ENCODE data around the gene SAMD13. TPM values are rescaled to one million over a fixed set of nuclear protein-coding genes. Genes with fewer than 3 reads are reported as not detected.

The SAMD13 gene
- total and polyA plus RNA-seq, 5 experiments from 2014 or later, result 0.57 to 1.3 (median 1.2) TPM

DNA sequence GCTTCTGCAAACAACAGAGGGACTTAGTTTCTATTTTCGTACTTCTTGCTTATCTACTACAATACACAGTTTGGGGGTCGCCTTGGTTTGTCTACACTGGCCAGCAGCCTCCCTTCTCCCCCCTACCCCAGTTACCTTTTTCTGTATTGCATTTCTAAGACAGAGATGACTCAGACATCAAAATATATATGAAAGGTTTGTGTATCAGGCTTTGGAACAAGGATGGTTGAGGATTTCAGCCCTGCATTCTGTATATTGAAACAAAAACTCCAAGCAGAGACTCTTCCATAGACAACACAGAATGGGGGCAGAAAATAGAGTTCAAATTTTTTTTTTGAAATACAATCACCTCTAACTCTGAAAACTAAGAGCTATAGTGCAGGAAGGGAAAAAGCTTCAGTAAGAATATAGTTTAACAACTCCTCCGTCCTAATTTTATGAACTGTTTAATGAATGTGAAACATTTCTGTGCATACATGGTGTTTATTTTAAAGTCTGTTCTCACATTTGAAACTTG, 1.9 kb downstream of the SAMD13 start:
- peaks cover 0 to 17% (median 8%) of the 10 kb centered on the region in 9 donors for H3K9me3 Mint-ChIP-seq
- DNase-seq, result no peak
- H3K4me3 Mint-ChIP-seq, result peak overlapping the region; percentile 68 to 92 (median 86)
- H3K36me3 Mint-ChIP-seq, result peaks cover 0 to 14% (median 7%) of the 10 kb centered on the region in 3 donors
- H3K27ac Mint-ChIP-seq, result peak overlapping the region; percentile 54 to 93 (median 86)
- peaks cover 12 to 44% (median 35%) of the 10 kb centered on the region in 4 donors for H3K4me1 Mint-ChIP-seq
- POLR2A ChIA-PET, result interaction anchor here (0.7 to 2.7 kb wide), 2 partner anchors 9 to 159 kb away, joined by 4 to 23 read pairs; partner anchors contain the start of gene PRKACB
- no peaks in the 10 kb centered on the region for H3K27me3 Mint-ChIP-seq
- ATAC-seq, result no peak

DNA sequence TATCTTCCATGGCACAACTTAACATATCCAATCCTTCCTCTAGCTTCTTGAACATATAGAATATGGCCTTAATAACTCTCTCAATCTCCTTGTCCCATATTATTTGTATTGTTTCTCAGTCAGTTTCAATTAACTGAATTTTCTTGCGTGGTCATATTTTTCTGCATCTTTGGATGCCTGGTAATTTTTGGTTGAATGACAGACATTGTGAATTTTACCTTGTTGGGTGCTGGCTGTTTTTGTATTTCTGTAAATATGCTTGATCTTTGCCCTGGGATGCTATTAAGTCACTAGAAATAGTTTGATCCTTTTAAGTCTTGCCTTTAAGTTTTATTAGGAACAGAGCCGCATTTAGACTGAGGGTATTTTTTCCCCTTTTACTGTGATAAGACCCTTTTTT, 5.9 kb downstream of the SAMD13 start:
- POLR2A ChIA-PET, result no interaction called here
- ATAC-seq (no peak), DNase-seq (no peak)
- peaks cover 0 to 17% (median 8%) of the 10 kb centered on the region in 9 donors for H3K9me3 Mint-ChIP-seq
- peaks cover 5 to 15% (median 12%) of the 10 kb centered on the region in 4 donors for H3K4me1 Mint-ChIP-seq
- peaks cover 0 to 14% (median 11%) of the 10 kb centered on the region in 3 donors for H3K36me3 Mint-ChIP-seq
- H3K4me3 Mint-ChIP-seq, result no peak overlapping the region
- peaks cover 0 to 1% (median 0%) of the 10 kb centered on the region in 5 donors for H3K27me3 Mint-ChIP-seq
- no peak overlapping the region for H3K27ac Mint-ChIP-seq

DNA sequence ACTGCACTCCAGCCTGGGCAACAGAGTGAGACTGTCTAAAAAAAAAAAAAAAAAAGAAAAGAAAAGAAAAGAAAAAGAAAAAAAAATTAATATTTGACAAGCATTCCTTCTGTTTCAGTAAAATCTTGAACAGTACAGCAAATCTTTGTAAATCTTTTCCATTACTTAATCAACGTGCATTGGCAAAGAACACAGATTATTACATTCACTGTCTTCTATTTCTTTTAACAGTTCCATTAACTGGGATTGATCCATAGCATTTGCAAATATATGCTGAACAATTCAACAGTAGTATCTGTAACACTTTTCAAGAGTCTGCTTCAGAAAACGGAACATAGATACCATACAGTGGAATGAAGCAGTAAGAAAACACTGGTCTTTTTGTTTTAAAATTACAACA, 9.8 kb downstream of the SAMD13 start:
- DNase-seq (no peak), ATAC-seq (no peak)
- Mint-ChIP-seq H3K27ac (no peak overlapping the region), H3K9me3 (peaks cover 0 to 19% (median 8%) of the 10 kb centered on the region in 9 donors), H3K36me3 (peaks cover 0 to 16% (median 11%) of the 10 kb centered on the region in 3 donors), H3K4me1 (peaks cover 0 to 1% (median 0%) of the 10 kb centered on the region in 4 donors), H3K4me3 (no peak overlapping the region), H3K27me3 (peaks cover 0 to 6% (median 0%) of the 10 kb centered on the region in 5 donors)
- POLR2A ChIA-PET, result no interaction called here

DNA sequence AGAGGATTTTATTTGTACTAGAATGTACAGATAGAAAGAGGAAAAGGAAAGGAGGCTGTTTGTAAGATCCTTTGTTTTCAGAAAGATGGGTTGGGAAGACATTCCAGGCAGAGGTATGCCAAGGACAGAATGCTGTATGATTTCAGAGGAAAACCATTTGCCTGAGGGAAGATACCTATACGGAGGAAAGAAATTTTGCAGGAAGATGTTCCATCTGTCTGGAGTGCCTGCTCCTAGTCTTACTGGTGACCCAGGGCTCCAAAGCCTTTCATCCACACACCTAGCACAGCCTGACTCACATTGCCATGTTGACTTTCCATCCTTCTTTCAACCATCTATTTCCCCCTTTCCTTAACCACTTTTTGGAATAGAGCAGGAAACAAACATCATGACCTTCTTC, 18.2 kb downstream of the SAMD13 start:
- ATAC-seq, result no peak
- peaks cover 0 to 11% (median 5%) of the 10 kb centered on the region in 3 donors for H3K36me3 Mint-ChIP-seq
- POLR2A ChIA-PET, result no interaction called here
- no peak overlapping the region for H3K4me3 Mint-ChIP-seq
- H3K27ac Mint-ChIP-seq, result no peak overlapping the region
- no peak for DNase-seq
- peaks cover 0 to 21% (median 4%) of the 10 kb centered on the region in 9 donors for H3K9me3 Mint-ChIP-seq
- H3K4me1 Mint-ChIP-seq, result peaks cover 0 to 2% (median 0%) of the 10 kb centered on the region in 4 donors
- H3K27me3 Mint-ChIP-seq, result peaks cover 0 to 10% (median 3%) of the 10 kb centered on the region in 5 donors

DNA sequence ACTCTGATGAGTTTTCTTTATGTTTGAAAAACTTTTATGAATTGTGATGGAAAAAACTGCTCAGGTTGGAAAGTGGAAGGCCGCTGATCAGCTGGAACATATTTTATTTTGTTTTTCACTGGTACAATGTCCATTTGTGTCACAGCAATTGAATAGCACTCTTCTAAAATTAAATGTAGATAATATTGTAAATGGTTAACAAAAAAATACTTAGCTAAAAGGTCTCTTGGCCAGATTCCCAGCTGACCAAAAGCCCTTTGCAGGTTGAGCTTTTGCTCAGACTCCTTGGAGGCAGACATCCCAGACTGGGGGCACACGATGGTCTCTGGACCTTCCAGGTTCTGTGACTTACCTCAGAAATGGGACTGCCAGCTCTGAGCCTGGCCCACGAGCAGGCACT, 26.3 kb downstream of the SAMD13 start:
- peaks cover 0 to 5% (median 0%) of the 10 kb centered on the region in 9 donors for H3K9me3 Mint-ChIP-seq

DNA sequence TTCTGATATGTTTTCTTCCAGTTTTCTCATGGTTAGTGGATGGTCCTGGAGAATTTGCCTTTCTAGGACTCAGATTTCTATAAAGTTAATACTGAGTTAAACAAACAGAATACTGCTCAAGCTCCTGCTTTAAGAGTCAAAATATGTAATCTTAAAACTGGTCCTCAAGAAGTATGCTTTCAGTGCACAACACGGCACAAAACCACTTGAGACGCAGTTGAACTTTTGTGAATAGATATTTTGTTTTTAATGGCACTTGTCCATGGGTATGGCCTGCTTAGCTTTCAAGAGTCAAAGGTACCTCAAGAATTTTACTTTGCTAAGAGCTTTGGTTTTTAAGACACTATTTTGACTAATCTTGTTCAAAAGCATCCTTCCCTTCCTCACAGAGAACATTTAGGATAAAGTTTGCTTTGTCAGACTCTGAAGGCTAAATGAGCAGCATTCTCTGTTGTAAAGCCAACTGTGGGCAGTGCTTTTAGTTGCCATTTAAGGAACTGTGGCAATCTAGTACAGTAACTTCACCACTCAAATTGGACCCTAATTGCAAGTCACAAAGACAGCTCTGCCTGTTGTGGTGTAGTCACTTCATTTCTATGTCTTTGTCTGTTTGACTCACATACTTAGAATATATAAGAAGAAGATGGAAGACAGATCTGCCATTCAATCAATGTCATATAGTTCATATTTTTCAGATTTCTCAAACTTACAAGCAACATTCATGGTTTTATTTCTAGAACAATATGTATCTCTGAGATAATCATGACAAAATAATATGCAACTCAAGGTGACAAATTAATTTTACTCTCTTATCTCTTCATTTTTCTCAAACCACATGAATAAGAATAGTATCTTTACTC, 28.8 kb downstream of the SAMD13 start:
- peaks cover 0 to 24% (median 4%) of the 10 kb centered on the region in 3 donors for H3K36me3 Mint-ChIP-seq
- no peak for DNase-seq
- H3K9me3 Mint-ChIP-seq, result peaks cover 0 to 15% (median 1%) of the 10 kb centered on the region in 9 donors
- no peaks in the 10 kb centered on the region for H3K27me3 Mint-ChIP-seq
- ATAC-seq, result no peak
- H3K4me1 Mint-ChIP-seq, result peaks cover 7 to 18% (median 13%) of the 10 kb centered on the region in 4 donors
- H3K4me3 Mint-ChIP-seq, result no peak overlapping the region
- H3K27ac Mint-ChIP-seq, result peak overlapping the region in 1 of 10 donors; percentile 24
- POLR2A ChIA-PET, result no interaction called here

More for the DNA sequence above, 26.3 kb downstream of the SAMD13 start:
- Mint-ChIP-seq H3K36me3 (peaks cover 0 to 16% (median 10%) of the 10 kb centered on the region in 3 donors), H3K27me3 (peaks cover 0 to 3% (median 0%) of the 10 kb centered on the region in 5 donors), H3K27ac (no peak overlapping the region), H3K4me3 (no peak overlapping the region), H3K4me1 (no peaks in the 10 kb centered on the region)
- POLR2A ChIA-PET, result no interaction called here
- ATAC-seq (no peak), DNase-seq (no peak)

DNA sequence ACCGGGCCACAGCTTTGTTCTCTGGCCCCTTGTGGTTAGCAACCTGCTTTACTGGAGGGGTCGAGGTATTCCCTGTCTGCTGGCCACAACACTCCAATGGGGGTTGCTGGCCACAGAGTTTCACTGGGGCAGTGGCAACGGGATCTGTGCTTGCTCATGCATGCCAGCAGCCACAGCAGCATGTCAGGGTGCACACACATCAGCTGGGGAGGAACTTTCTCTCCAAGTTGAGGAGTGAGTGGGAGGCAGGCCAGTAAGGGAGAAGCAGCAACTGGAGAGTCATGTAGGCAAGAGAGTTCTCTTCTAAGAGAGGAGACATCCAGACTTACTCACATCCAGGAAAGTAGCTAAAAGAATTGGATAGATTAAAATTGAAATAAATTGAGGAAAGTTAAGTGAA, 38.0 kb downstream of the SAMD13 start:
- POLR2A ChIA-PET, result no interaction called here
- Mint-ChIP-seq H3K4me1 (peaks cover 3 to 11% (median 7%) of the 10 kb centered on the region in 4 donors), H3K9me3 (peaks cover 0 to 32% (median 13%) of the 10 kb centered on the region in 9 donors), H3K36me3 (peaks cover 0 to 37% (median 31%) of the 10 kb centered on the region in 3 donors), H3K4me3 (no peak overlapping the region), H3K27me3 (peaks cover 0 to 8% (median 0%) of the 10 kb centered on the region in 5 donors), H3K27ac (no peak overlapping the region)
- ATAC-seq (no peak), DNase-seq (no peak)

DNA sequence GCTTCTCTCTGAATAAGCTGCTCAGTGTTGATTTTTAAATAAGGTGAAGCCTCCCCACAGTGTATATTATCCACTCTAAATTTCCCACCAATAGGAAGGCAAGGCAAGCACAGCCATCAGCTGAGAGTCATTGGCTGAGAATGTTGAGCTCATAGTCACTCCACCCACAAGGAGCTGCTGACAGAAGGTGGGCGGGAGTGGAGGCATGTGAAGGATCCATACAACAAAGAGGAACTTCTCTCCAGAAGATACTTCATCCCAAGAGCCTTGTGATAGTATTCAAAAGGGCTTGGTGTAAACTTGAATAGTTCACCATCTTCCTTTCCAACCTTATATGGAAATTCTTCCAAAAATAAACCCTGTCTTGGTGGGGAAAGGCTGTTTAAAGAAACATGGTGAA, 42.8 kb downstream of the SAMD13 start:
- ATAC-seq (no peak), DNase-seq (no peak)
- Mint-ChIP-seq H3K4me3 (no peak overlapping the region), H3K9me3 (peaks cover 0 to 4% (median 0%) of the 10 kb centered on the region in 9 donors), H3K4me1 (no peaks in the 10 kb centered on the region), H3K27me3 (peaks cover 0 to 7% (median 0%) of the 10 kb centered on the region in 5 donors), H3K27ac (no peak overlapping the region), H3K36me3 (peaks cover 0 to 16% (median 6%) of the 10 kb centered on the region in 3 donors)
- POLR2A ChIA-PET, result no interaction called here

DNA sequence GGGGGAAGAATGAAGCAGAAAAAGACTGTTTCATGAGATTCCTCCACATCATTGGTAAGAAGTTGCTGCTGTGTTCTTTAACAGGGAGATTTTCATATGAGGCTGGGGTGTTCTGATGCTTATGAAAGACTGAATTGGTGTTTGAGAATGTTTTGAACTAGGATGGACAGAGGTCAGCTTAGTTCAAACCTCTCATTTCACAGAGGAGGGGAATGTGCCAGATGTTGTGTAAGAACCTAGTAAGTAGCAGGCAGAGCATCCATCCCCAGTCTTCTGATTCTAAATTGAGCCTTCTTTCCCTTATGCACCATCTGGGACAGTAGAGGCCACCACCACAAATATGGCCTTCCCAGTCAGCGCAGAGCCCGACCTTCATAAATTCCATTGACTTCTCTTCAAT, 43.7 kb downstream of the SAMD13 start:
- H3K27me3 Mint-ChIP-seq, result peaks cover 0 to 4% (median 0%) of the 10 kb centered on the region in 5 donors
- peaks cover 0 to 12% (median 4%) of the 10 kb centered on the region in 3 donors for H3K36me3 Mint-ChIP-seq
- no peak overlapping the region for H3K27ac Mint-ChIP-seq
- no peaks in the 10 kb centered on the region for H3K4me1 Mint-ChIP-seq
- H3K4me3 Mint-ChIP-seq, result no peak overlapping the region
- DNase-seq, result no peak
- ATAC-seq, result no peak
- peaks cover 0 to 2% (median 0%) of the 10 kb centered on the region in 9 donors for H3K9me3 Mint-ChIP-seq
- POLR2A ChIA-PET, result no interaction called here

DNA sequence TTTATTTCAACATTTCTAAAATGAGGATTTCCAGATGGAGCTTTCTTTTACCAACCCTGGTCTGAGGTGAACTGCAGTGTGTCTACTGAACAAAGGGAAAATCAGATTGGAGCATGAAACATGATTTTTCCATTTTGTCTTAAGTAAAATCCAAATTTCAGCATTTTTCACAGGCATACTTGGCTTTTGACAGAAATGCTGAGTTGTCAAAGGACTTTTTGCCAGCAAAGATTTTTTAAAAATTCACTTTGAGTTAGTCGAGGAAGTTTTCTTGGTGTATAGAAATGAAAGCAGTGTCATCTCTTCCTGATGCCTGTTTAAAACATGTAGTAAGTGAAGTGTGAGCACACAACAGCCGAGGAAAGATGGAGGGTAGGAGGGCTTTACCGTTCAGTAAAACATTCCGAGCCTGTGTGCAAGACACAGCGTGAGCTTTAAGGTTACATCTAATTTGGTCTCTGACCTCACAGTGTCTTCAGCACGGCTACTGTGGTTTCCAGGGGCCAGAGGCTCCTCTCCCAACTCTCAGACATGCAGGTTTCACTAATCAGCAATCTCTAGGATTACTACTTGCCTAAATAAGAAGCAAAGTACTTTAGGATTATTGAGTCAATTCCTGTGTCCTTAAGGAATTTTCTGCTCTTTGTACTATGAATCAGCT, 45.9 kb downstream of the SAMD13 start:
- Mint-ChIP-seq H3K27ac (no peak overlapping the region), H3K36me3 (peaks cover 0 to under 1% (median 0%) of the 10 kb centered on the region in 3 donors), H3K27me3 (peaks cover 0 to 4% (median 0%) of the 10 kb centered on the region in 5 donors), H3K4me3 (no peak overlapping the region), H3K4me1 (peaks cover 4 to 7% (median 5%) of the 10 kb centered on the region in 4 donors), H3K9me3 (no peaks in the 10 kb centered on the region)
- POLR2A ChIA-PET, result interaction anchor here (0.8 kb wide), 1 partner anchor 13 kb away, joined by 3 read pairs; no protein-coding TSS in a partner anchor
- no peak for DNase-seq
- no peak for ATAC-seq

DNA sequence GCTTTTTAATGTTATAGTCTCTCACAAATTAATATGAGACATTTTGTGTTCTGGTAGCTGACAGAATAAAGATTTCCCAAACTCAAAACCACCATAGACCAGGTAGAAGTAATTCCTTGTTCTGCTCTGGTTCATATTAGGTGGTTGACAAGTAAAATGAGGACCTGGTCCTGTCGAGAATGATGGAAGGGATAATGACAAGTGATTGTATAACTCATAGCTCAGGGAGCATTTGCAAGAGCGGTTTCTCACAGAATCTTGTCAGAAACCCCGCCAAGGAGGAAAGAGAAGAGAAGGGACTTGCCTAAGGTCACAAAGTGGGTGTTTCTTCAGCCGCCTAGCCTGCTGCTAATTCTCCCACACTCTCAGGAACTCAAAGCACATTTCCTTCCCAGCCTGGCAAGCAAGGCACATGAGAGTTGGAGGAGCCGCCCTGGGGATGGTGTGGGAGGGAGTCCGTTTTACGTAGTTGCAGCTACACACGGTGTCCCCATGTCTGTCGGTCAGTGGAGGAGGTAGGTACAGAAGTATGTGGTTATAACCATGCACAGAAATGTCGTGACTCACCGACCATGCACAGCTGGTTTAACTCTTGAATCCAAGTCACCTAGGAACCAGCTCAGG, 46.5 kb downstream of the SAMD13 start:
- POLR2A ChIA-PET, result interaction anchor here (0.8 kb wide), 1 partner anchor 13 kb away, joined by 3 read pairs; no protein-coding TSS in a partner anchor
- Mint-ChIP-seq H3K27me3 (peaks cover 0 to 4% (median 0%) of the 10 kb centered on the region in 5 donors), H3K9me3 (no peaks in the 10 kb centered on the region), H3K4me1 (peaks cover 4 to 7% (median 5%) of the 10 kb centered on the region in 4 donors), H3K4me3 (no peak overlapping the region), H3K27ac (peak overlapping the region in 1 of 10 donors; percentile 2), H3K36me3 (no peaks in the 10 kb centered on the region)
- no peak for ATAC-seq
- DNase-seq, result no peak

DNA sequence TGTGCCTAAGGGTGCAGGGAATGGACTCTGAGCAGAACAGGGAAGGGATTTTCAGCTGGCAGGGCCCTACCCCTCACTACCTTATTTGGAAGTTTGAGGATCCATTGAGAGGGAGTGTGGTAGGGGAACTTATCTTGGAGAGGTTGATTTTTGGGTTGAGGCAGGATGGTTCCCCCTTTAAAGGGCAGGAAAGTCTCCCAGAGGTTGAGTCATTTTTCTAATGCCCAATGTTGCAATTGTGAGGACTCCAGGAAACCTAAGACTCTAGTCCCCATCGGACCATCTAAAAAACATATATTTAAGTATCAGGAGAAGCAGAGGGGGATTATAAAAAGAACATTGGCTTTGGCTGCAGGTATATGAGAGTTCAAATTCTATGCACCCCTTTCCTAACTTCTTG, 47.3 kb downstream of the SAMD13 start:
- DNase-seq, result no peak
- POLR2A ChIA-PET, result no interaction called here

More for the DNA sequence above, 47.3 kb downstream of the SAMD13 start:
- peaks cover 0 to 4% (median 0%) of the 10 kb centered on the region in 5 donors for H3K27me3 Mint-ChIP-seq
- H3K9me3 Mint-ChIP-seq, result no peaks in the 10 kb centered on the region
- no peak overlapping the region for H3K4me3 Mint-ChIP-seq
- peaks cover 4 to 7% (median 5%) of the 10 kb centered on the region in 4 donors for H3K4me1 Mint-ChIP-seq
- H3K36me3 Mint-ChIP-seq, result no peaks in the 10 kb centered on the region
- ATAC-seq, result no peak
- peak overlapping the region in 1 of 10 donors; percentile 23 for H3K27ac Mint-ChIP-seq
